Measurements from ENCODE around the gene RAET1E.
"Not testable (repeated sequence)": the region's sequence is repeated elsewhere in the genome, so short reads cannot be mapped to it uniquely, and the experiment has no call there.

The RAET1E gene

DNA sequence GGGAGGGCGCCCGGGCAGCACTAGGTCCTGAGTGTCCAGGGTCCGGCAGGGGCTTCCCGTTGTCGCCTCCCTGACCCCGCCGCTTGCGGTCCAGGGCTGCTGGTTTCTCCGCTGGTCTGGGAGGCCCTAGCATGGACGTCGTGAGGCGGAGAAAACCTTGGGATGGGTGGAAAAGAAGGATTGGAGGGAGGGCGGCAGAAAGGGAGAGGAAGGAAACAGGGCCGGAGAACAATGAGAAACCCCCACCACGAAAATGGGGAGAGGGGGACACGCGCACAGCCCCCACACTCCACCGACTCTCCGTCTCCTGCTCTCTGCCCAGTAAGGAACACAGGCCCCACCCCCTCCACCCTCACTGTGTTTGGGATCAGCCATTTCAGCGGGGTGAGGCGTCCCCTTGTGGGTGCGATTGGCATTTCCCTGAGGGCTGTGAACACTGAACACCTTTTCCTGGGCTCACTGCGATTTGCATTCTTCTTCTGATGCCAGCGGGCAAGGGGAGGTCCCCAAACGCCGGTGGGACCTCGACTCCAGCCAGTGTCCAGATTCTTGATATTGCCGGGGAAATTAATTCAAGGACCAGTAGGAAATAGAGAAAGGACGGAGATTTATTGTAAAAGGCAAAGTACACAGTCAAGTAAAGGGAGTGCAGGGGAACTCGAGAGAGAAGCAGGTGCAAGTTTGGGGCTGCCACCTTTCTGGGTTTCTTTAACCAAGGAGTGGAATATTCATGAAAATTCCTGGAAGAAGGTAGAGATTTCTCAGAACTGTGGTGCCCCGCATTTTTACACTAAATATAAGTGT, 28.3 kb upstream of the RAET1E start:
- peak; percentile 78 to 94 (median 86) for DNase-seq

DNA sequence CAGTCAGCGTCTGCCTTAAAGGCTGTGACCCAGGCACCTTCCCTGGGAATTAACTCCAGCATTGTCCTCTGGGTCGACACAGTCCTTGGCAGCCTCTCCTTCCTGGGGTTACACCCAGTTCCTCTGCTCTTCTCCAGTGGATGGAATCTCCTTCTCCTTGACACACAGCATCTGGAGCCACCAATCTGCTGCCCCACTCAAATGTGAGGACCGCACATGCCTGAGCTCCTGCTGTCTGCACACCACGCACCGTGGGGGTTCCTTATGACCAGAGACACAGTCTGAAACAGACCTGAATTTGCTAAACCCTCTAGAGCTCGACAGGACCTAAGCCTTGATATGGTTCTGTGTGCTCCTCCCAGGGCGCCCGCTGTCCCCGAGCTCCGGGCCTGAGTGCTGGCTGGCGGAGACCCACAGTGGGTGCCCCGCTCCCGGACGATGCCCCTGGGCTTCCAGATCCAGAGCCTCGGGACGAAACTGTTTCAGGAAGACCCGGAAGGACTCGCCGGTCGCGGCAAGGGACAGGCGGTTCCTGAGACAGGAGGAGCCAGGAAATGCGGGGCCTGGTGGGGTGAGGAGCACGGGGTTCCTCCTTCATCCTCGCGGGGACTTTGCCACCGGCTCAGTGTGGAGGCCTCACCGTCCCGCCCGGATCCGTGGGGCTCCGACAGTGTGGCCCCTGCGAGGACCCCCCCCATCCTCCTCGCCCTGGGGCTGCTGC, 27.5 kb upstream of the RAET1E start:
- DNase-seq, result peak in 2 of 3 experiments; percentile 57 to 67

DNA sequence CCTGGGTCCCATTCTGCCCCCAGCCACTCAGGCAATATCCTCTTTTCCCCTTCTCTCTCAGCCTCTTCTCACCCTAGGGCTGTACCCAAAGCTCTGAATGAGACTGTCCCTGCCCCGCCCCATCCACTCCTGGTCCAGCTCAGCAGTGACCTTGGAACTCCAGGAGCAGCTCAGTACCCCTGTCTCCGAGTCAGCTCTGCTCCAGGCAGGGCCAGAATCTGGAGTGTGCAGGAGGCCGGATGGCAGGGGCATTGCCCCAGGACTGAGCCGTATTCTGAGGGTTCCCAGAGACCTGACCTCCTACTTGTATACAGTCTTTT, 27.0 kb upstream of the RAET1E start:
- no peak for DNase-seq

DNA sequence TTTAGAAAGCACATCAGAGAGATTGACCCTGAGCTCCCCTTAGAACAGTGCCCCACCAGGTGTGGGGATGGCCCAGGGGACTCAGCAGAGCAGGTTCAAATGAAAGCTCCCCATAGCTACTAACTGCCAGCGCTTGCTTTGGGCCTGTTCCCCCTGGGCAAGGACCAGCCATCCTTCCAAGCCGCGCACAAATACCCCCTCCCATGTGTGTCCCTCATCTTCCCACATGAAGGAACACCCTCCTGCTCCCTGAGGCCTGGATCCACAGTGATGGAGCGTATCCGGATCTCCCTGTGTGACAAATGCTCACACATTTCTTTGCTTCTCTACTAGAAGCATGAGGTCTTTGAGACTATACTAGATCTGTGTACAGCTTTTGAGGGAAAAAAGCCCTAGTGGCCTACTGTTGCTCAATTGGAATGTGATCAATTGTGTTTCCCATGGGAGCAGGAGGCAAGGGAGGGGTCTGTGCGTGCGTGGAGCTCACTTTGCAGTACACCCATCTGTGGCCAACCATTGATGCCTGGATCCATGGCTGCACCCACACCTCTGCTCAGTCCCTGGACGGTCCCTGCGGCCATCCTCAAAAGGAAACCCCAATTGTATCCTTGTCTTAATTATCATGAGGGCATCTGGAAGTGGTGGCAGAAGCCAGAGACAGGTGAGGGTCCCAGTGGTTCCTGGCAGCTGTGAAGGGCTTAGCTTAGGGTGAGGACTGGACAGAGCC, 26.5 kb upstream of the RAET1E start:
- no peak for DNase-seq

DNA sequence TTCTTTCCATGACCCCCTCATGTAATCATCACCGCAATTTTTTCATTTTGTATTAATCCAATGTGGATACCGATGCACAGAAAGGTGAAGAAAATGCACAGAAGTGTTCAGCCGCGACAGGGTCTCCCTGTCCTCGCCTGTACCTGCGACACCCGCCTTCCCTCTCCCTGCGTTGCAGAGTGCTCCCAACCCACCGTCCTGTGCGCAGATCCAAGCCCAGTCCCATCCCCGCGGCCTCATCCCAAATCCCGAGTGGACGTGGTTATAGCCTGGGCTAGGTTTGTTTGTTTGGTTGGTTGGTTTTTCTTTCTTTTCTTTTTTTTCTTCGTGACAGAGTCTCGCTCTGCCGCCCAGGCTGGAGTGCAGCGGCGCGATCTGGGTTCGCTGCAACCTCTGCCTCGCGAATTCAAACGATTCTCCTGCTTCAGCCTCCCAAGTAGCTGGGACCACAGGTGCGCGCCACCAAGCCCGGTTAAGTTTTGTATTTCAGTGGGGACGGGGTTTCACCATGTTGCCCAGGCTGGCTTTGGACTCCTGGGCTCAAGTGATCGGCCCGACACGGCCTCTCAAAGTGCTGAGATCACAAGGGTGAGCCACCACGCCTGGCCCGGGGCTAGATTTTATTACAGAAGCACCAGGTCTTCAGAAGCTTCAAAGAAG, 25.5 kb upstream of the RAET1E start:
- DNase-seq, result no peak

- peak; percentile 40 to 89 (median 78) for DNase-seq
Measured at GRCh38 chr6:149922642-149923326, 24.9 kb upstream of the RAET1E start, which contains the start of gene RAET1G. Gene RAET1G (minus strand): TSS chr6:149923121. CDS start chr6:149923010, 111 bp downstream.

- DNase-seq, result not testable (repeated sequence)
Measured at GRCh38 chr6:149922091-149922490, 24.2 kb upstream of the RAET1E start.

DNA sequence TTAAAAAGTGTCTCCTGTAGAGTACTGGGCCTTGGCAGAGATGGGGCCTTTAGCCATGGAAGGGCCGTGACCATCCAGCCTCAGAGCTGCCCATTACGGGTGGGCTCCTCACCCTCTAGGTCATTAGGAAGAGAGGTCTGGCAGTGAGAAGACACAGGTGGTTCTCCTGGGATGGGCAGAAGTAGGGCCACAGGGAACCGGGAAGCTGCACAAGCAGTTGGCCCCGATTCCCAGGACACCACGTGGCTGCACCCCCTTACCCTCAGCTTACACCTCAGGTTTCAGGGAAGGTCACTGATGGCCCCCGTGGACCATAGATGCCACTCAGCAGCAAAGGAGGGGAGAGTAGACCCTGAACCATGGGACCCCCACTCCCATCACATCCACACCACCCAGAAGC, 23.4 kb upstream of the RAET1E start:
- no peak for DNase-seq

GRCh38 chr6:149919834-149920225, 21.9 kb upstream of the RAET1E start:
- DNase-seq, result no peak

DNA sequence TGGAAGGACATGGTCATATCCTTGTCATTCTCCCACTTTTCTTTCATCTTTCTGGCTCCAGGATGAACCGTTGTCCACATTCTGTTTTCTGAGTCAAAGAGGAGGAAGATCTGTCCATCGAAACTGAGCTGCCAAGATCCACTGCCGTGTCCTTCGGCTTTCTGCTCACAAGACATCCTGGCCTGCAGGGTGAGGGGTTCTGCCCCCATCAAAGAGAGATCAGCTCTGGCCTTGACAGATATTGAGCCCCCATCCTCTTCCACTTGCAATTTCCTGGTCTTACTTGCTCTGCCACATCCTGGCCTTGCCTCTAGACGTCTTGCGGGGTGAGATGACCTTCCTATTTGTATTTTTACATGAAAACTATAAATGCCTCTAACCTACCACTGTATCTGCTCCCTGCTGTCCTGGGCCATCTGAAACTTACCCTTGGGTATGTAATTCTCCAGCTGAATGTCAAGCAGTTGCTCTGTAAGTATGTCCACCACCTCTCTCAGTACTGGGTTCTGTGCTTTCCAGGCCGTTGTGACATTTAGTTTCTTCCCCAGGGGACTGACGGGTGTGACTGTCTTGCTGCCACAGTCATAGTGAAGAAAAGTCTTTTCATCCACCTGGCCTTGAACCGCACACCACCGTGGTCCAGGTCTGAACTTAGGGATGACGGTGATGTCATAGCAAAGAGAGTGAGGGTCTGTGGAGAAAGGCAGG, 21.4 kb upstream of the RAET1E start:
- not testable (repeated sequence) for DNase-seq

- no peak for DNase-seq
Measured at GRCh38 chr6:149918151-149918905, 20.4 kb upstream of the RAET1E start.

DNA sequence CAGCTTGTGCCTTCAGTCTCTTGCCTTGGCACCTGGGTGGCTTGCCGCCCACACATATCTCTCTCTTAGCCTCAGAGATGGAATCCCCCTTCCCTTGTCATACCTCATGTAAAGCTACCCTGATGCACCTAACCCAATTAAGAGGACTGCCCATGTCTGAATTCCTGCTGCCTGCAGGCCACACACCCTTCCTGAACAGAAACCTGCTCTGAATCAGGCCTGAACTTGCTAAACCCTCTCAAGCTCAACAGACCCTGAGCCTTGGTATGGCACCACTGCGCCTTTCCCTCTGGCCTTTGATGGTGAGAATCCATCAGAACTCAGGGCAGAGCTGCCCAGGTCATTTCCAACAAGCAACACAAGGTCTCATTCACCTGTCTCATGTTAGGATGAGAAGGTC, 19.8 kb upstream of the RAET1E start:
- DNase-seq, result no peak

DNA sequence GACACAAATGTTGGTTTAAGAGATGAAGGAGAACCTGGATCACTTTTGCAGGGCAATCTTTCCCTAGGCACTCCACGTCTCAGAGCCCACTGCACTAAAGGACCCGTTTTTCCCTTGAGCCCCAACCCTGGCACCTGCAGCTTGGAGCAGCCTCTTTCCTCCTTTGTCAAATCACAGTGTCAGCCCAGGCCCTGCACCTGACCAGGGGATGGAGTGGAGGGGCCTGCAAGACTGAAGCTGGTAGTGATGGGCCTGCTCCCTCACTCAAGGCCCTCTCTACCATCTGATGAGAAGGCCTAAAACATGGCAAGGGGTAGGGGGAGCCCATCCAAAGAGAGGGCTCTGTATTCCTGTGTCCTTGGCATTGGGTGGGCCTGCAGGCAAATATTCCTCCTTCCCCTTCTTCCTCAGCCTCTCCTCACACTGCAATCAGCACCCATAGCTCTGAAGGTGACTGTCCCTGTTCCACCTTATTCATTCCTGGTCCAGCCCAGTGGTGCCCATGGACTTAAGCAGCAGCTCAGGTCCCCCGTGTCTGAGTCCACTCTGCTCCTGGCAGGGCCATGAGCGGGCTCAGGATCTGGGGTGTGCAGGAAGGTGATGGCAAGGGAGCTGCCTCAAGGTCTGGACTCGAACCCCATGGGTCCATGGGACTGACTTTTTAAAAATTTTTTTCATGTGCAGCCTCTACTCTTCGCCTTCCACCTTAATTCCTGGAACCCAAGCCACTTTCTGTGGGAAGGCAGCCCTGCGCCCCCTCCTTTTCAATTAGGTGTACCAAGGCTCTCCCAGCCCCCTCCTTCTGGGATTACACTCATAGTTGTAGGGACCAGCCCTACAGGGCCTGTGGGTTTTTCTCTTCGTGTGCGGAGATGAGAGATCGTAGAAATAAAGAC, 18.3 kb upstream of the RAET1E start:
- no peak for DNase-seq

DNA sequence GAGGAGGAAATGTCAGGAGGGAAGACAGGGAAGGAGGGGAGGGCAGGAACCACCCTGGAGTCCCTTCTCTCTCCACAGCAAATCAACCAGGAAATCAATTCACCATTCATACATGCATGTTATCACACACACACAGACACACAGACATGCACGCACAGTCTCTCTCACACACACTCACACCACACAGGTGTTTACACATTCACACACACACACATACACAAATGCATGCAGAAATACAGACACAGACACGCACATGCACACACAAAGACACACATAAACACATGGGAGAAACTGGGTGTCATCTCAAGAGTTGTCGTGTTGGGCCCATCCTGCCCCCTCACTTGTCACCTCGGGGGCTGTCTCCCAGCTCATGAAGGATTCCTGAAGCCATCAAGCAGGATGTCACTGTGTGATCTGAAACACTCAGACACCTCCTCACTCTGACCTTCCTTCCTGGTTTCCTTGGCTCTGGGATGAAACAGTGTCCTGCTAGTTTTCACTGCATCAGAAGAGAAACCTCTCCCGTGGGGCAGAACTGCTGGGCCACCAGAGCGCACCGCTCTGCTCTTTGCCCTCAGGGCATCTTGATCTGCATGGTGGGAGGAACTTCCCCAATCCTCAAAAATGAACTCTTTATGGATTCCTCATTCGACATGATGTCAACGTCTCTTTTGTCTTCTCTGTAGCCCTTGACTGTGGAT, 15.8 kb upstream of the RAET1E start:
- no peak for DNase-seq

DNA sequence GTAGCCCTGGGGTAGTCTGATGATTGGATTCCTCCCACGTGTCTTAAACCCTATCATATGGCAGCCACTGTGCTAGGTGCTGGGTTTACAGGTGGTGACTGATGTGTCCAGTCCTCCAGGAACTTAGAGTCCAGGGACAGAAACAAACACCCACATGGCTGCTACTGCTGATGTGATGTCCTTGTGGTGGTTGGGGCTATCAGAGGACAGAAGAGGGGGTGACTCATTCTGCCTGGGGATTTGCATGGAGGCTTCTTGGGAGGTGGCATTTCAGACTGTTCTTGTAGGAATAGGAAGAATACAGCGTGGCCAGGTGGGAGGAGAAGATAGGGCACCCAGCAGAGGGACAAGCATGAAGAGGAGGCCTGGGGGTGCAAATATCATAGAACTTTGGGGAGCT, 15.2 kb upstream of the RAET1E start:
- DNase-seq, result no peak

- DNase-seq, result not testable (repeated sequence)
Measured at GRCh38 chr6:149912680-149913079, 14.8 kb upstream of the RAET1E start.

DNA sequence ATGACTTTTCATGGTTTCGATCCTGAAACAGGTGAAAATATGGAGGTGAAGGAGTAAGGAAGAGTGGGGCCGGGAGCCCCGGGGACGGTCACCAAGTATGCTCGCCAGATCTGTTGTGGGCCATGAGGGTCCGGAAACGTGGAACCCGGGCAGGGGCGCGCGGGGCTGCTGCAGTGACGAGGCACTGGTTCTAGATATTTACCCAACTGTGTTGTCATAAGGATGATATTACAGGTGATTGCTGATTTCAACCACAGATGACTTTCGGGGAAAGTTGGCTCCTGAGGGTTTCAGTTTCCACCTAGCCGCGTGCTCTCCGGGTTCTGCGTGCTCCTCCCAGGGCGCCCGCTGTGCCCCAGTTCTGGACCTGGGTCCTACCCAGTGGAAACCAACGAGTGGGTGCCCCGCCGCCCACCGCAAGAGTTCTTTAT, 12.8 kb upstream of the RAET1E start:
- DNase-seq, result no peak

GRCh38 chr6:149909701-149910470, 12.0 kb upstream of the RAET1E start:
- no peak for DNase-seq
